ENCODE measurements around the gene AFAP1. TPM values are rescaled to one million over a fixed set of nuclear protein-coding genes. Genes with fewer than 3 reads are reported as not detected.

AFAP1 gene
- total and polyA plus RNA-seq, 2 donors from 2014 or later, result 2.6 to 26.3 TPM

DNA sequence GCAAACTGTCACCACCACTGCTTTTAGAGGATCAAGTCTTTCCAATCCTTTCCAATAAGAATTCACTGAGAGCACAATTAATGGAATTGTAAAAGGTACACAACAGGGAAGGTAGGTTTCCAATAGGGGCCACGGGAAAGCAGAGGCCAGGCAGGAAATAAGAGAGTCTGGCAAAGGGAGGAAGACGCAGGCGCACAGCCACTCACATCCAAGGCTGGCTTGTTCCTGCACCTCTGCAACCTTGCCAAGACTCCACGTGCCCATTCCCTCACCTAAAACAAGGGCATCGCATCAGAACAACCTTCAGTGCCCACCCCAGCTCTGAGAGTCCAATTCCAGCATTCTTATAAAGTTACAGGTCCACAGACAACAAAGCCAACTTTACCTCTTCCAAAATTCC lies 81.2 kb downstream of the AFAP1 start:
- no peak overlapping the region for H3K27ac ChIP-seq (ENCODE audit: low read depth in 2 of 2, low read length in 2 of 2)
- H3K4me1 ChIP-seq (ENCODE audit: control insufficient read depth in 2 of 3, insufficient read depth in 2 of 3, low read depth in 1 of 3, low read length in 3 of 3), result peaks cover 0 to 5% (median 0%) of the 10 kb centered on the region in 3 donors
- H3K9me3 ChIP-seq (ENCODE audit: control insufficient read depth in 2 of 3, insufficient read depth in 1 of 3, low read length in 3 of 3), result no peaks in the 10 kb centered on the region
- H3K36me3 ChIP-seq (ENCODE audit: control insufficient read depth in 2 of 3, insufficient read depth in 3 of 3, low read length in 3 of 3), result peaks cover 0 to 3% (median 0%) of the 10 kb centered on the region in 3 donors
- intact Hi-C loops (cut with DNase I), result no loop called here
- TF ChIP-seq, protein P1, sequence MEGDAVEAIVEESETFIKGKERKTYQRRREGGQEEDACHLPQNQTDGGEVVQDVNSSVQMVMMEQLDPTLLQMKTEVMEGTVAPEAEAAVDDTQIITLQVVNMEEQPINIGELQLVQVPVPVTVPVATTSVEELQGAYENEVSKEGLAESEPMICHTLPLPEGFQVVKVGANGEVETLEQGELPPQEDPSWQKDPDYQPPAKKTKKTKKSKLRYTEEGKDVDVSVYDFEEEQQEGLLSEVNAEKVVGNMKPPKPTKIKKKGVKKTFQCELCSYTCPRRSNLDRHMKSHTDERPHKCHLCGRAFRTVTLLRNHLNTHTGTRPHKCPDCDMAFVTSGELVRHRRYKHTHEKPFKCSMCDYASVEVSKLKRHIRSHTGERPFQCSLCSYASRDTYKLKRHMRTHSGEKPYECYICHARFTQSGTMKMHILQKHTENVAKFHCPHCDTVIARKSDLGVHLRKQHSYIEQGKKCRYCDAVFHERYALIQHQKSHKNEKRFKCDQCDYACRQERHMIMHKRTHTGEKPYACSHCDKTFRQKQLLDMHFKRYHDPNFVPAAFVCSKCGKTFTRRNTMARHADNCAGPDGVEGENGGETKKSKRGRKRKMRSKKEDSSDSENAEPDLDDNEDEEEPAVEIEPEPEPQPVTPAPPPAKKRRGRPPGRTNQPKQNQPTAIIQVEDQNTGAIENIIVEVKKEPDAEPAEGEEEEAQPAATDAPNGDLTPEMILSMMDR (IDR thresholded peaks at IDR 0.05; ENCODE audit: borderline replicate concordance, extremely low read depth, insufficient read depth), result no peak
- FAIRE-seq, result no peak
- H3K27me3 ChIP-seq (ENCODE audit: control insufficient read depth, insufficient read depth, low read length), result no peaks in the 10 kb centered on the region
- no peak overlapping the region for H3K9ac ChIP-seq (ENCODE audit: low read length in 3 of 3)
- no peak overlapping the region for H3K4me3 ChIP-seq (ENCODE audit: low read length in 3 of 3)
- no peak for DNase-seq

GRCh38 chr4:7857993-7858392 lies 81.7 kb downstream of the AFAP1 start:
- H3K9me3 ChIP-seq (ENCODE audit: control insufficient read depth in 2 of 3, insufficient read depth in 1 of 3, low read length in 3 of 3), result no peaks in the 10 kb centered on the region
- H3K36me3 ChIP-seq (ENCODE audit: control insufficient read depth in 2 of 3, insufficient read depth in 3 of 3, low read length in 3 of 3), result peaks cover 0 to 3% (median 0%) of the 10 kb centered on the region in 3 donors
- no peak for DNase-seq
- no peaks in the 10 kb centered on the region for H3K27me3 ChIP-seq (ENCODE audit: control insufficient read depth, insufficient read depth, low read length)
- no peak for FAIRE-seq
- TF ChIP-seq, protein P1 (IDR thresholded peaks at IDR 0.05; ENCODE audit: borderline replicate concordance, extremely low read depth, insufficient read depth), result no peak
- H3K4me1 ChIP-seq (ENCODE audit: control insufficient read depth in 2 of 3, insufficient read depth in 2 of 3, low read depth in 1 of 3, low read length in 3 of 3), result peaks cover 0 to 5% (median 0%) of the 10 kb centered on the region in 3 donors
- no peak overlapping the region for H3K27ac ChIP-seq (ENCODE audit: low read depth in 2 of 2, low read length in 2 of 2)
- no peak overlapping the region for H3K9ac ChIP-seq (ENCODE audit: low read length in 3 of 3)
- H3K4me3 ChIP-seq (ENCODE audit: low read length in 3 of 3), result no peak overlapping the region
- intact Hi-C loops (cut with DNase I), result no loop called here

DNA sequence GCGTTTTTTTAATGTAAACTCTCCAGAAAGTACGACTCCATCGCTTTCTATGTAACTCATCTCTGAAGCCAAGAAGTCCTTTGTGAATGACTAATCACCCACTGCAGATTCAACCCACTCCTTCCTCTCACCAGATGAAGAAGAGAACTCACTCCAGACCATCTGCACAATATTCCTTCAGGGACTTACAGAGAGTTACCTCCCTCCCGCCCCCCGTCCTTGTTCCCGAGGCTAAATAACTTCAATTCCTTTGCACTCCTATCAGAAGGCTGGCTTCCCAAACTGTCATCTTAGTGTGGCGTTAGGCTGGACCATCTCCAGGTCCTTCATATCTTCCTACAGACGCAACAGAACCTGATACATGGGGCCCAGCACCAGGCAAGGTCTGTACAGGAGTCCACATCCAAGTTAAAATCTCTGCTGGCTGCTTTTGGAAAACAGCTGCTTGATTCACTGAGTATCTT lies 82.4 kb downstream of the AFAP1 start:
- intact Hi-C loops (cut with DNase I), result no loop called here

More for the DNA sequence above, 82.4 kb downstream of the AFAP1 start:
- TF ChIP-seq, protein P1 (IDR thresholded peaks at IDR 0.05; ENCODE audit: borderline replicate concordance, extremely low read depth, insufficient read depth), result no peak
- peaks cover 0 to 3% (median 0%) of the 10 kb centered on the region in 3 donors for H3K36me3 ChIP-seq (ENCODE audit: control insufficient read depth in 2 of 3, insufficient read depth in 3 of 3, low read length in 3 of 3)
- no peaks in the 10 kb centered on the region for H3K27me3 ChIP-seq (ENCODE audit: control insufficient read depth, insufficient read depth, low read length)
- peaks cover 0 to 3% (median 0%) of the 10 kb centered on the region in 3 donors for H3K4me1 ChIP-seq (ENCODE audit: control insufficient read depth in 2 of 3, insufficient read depth in 2 of 3, low read depth in 1 of 3, low read length in 3 of 3)
- H3K9me3 ChIP-seq (ENCODE audit: control insufficient read depth in 2 of 3, insufficient read depth in 1 of 3, low read length in 3 of 3), result no peaks in the 10 kb centered on the region
- H3K4me3 ChIP-seq (ENCODE audit: low read length in 3 of 3), result no peak overlapping the region
- H3K9ac ChIP-seq (ENCODE audit: low read length in 3 of 3), result no peak overlapping the region
- H3K27ac ChIP-seq (ENCODE audit: low read depth in 2 of 2, low read length in 2 of 2), result no peak overlapping the region
- FAIRE-seq (no peak), DNase-seq (no peak)

Measured in kidney (tissue), 14 donors.